Neural cell (in vitro differentiated cells): ENCODE measurements around the gene BTNL3. TPM values are rescaled to one million over a fixed set of nuclear protein-coding genes. Genes with fewer than 3 reads are reported as not detected.

Experiments
- H2AFZ ChIP-seq: fragments of 200-600, 300-800 bp; sonication (generic), shearing (Covaris generic); 2 replicates; pipeline ENCODE4 v1.6.0; 2014; ENCODE audit warnings: low read depth, mild to moderate bottlenecking, antibody characterized with exemption, low read length, moderate library complexity
- H3F3A ChIP-seq: fragments of 200-600 bp; shearing (Covaris generic); 2 replicates; pipeline ENCODE4 v1.6.1; 2016; ENCODE audit warnings: mild to moderate bottlenecking, moderate library complexity, mixed read lengths, antibody characterized with exemption, low read length; ENCODE audit not compliant: insufficient read depth, poor library complexity, severe bottlenecking
- H3K27ac ChIP-seq: fragments of 200-600, 300-800 bp; sonication (generic), shearing (Covaris generic); 2 replicates; pipeline ENCODE4 v1.5.1; 2014; ENCODE audit warnings: mild to moderate bottlenecking, low read length, moderate library complexity
- H3K27me3 ChIP-seq: fragments of 300-800, 200-600 bp; sonication (generic), shearing (Covaris generic); 2 replicates; pipeline ENCODE4 v1.6.0; 2014; ENCODE audit warnings: mild to moderate bottlenecking, low read depth, low read length, moderate library complexity; ENCODE audit not compliant: insufficient read depth
- H3K36me3 ChIP-seq: fragments of 300-800, 200-600 bp; sonication (generic), shearing (Covaris generic); 2 replicates; pipeline ENCODE4 v1.5.1; 2014; ENCODE audit warnings: mild to moderate bottlenecking, antibody characterized with exemption, low read length, moderate library complexity; ENCODE audit not compliant: insufficient read depth
- H3K4me2 ChIP-seq: fragments of 300-800, 200-600 bp; sonication (generic), shearing (Covaris generic); 2 replicates; pipeline ENCODE4 v1.6.0; 2014; ENCODE audit warnings: mild to moderate bottlenecking, low read length
- H3K4me3 ChIP-seq: fragments of 300-800, 200-600 bp; sonication (generic), shearing (Covaris generic); 2 replicates; pipeline ENCODE4 v1.5.1; 2014; ENCODE audit warnings: mild to moderate bottlenecking, low read length, moderate library complexity
- H3K79me2 ChIP-seq: fragments of 200-600 bp; shearing (Covaris generic); replicated peaks from 2 replicates; pipeline ENCODE4 v1.6.0; 2014; ENCODE audit warnings: mild to moderate bottlenecking, low read length, moderate library complexity; ENCODE audit not compliant: insufficient read depth
- H3K9ac ChIP-seq: fragments of 300-800, 200-600 bp; sonication (generic), shearing (Covaris generic); 2 replicates; pipeline ENCODE4 v1.6.1; 2016; ENCODE audit warnings: mild to moderate bottlenecking, low read length, mixed read lengths
- H3K9me2 ChIP-seq: fragments of 200-600 bp; shearing (Covaris generic); 2 replicates; pipeline ENCODE4 v1.6.1; 2016; ENCODE audit warnings: mild to moderate bottlenecking, low read length, mixed read lengths; ENCODE audit not compliant: insufficient read depth
- H3K9me3 ChIP-seq: fragments of 200-600, 300-800 bp; sonication (generic), shearing (Covaris generic); 2 replicates; pipeline ENCODE4 v1.6.1; 2016; ENCODE audit warnings: mild to moderate bottlenecking, mixed run types, low read length, moderate library complexity, mixed read lengths
- H4K20me1 ChIP-seq: fragments of 200-600 bp; shearing (Covaris generic); 2 replicates; pipeline ENCODE4 v1.6.1; 2016; ENCODE audit warnings: mild to moderate bottlenecking, mixed run types; ENCODE audit not compliant: insufficient read depth
- CTCF ChIP-seq: fragments of 450-650 bp; IDR thresholded peaks from 2 replicates; pipeline ENCODE4 v1.5.1; 2014; ENCODE audit warnings: antibody characterized with exemption, mild to moderate bottlenecking, moderate library complexity; ENCODE audit not compliant: poor library complexity, severe bottlenecking
- EP300 ChIP-seq: fragments of 450-650 bp; conservative IDR thresholded peaks from 2 replicates; pipeline ENCODE4 v1.6.1; 2014; ENCODE audit warnings: antibody characterized with exemption, mild to moderate bottlenecking, moderate library complexity; ENCODE audit not compliant: poor library complexity, severe bottlenecking
- EZH2 ChIP-seq: fragments of 200-600, 300-800 bp; shearing (Covaris generic), sonication (generic); IDR thresholded peaks from 2 replicates; pipeline ENCODE4 v1.6.1; 2014; ENCODE audit warnings: antibody characterized with exemption, low read length, borderline replicate concordance, mild to moderate bottlenecking; ENCODE audit not compliant: insufficient read depth, poor library complexity, severe bottlenecking
- MXI1 ChIP-seq: fragments of 450-650 bp; conservative IDR thresholded peaks from 2 replicates; pipeline ENCODE4 v1.6.1; 2014; ENCODE audit warnings: antibody characterized with exemption, mild to moderate bottlenecking; ENCODE audit not compliant: poor library complexity, severe bottlenecking
- POLR2AphosphoS5 ChIP-seq: IDR thresholded peaks from 2 replicates; pipeline ENCODE4 v1.6.1; 2012
- RAD21 ChIP-seq: fragments of 450-650 bp; conservative IDR thresholded peaks from 2 replicates; pipeline ENCODE4 v1.6.1; 2014; ENCODE audit warnings: antibody characterized with exemption, mild to moderate bottlenecking, moderate library complexity
- SMC3 ChIP-seq: fragments of 450-650 bp; conservative IDR thresholded peaks from 2 replicates; pipeline ENCODE4 v1.6.1; 2014; ENCODE audit warnings: antibody characterized with exemption, mild to moderate bottlenecking, moderate library complexity; ENCODE audit not compliant: poor library complexity
- TAF1 ChIP-seq: IDR thresholded peaks from 2 replicates; pipeline ENCODE4 v1.6.1; 2012; ENCODE audit warnings: low read depth
- polyA plus RNA-seq: library from polyadenylated mRNA; depleted of rRNA; stranded (reverse); fragments of >200 nt; gene quantifications from 2 replicates; pipeline ENCODE4 v1.2.3, GENCODE V29; 2014
- TF ChIP-seq, protein P1 (sequence below): IDR thresholded peaks from 2 replicates; pipeline ENCODE4 v1.6.1; 2012; ENCODE audit warnings: borderline replicate concordance

Gene BTNL3
- polyA plus RNA-seq, 1 donor from 2014 or later, result not detected

- Histone ChIP-seq H3K9me2 (no peaks in the 10 kb centered on the region), H3K9ac (no peak overlapping the region), H4K20me1 (no peaks in the 10 kb centered on the region), H3K27ac (no peak overlapping the region), H3K4me3 (no peak overlapping the region), H3F3A (no peaks in the 10 kb centered on the region), H3K27me3 (peaks cover 12% of the 10 kb centered on the region), H3K4me2 (no peak overlapping the region), H3K79me2 (no peaks in the 10 kb centered on the region), H3K9me3 (no peaks in the 10 kb centered on the region), H3K36me3 (no peaks in the 10 kb centered on the region), H2AFZ (no peak overlapping the region)
- TF ChIP-seq TAF1 (no peak), POLR2AphosphoS5 (no peak), SMC3 (no peak), RAD21 (no peak), MXI1 (no peak), CTCF (no peak), EP300 (no peak), EZH2 (no peak)
- TF ChIP-seq, protein P1, sequence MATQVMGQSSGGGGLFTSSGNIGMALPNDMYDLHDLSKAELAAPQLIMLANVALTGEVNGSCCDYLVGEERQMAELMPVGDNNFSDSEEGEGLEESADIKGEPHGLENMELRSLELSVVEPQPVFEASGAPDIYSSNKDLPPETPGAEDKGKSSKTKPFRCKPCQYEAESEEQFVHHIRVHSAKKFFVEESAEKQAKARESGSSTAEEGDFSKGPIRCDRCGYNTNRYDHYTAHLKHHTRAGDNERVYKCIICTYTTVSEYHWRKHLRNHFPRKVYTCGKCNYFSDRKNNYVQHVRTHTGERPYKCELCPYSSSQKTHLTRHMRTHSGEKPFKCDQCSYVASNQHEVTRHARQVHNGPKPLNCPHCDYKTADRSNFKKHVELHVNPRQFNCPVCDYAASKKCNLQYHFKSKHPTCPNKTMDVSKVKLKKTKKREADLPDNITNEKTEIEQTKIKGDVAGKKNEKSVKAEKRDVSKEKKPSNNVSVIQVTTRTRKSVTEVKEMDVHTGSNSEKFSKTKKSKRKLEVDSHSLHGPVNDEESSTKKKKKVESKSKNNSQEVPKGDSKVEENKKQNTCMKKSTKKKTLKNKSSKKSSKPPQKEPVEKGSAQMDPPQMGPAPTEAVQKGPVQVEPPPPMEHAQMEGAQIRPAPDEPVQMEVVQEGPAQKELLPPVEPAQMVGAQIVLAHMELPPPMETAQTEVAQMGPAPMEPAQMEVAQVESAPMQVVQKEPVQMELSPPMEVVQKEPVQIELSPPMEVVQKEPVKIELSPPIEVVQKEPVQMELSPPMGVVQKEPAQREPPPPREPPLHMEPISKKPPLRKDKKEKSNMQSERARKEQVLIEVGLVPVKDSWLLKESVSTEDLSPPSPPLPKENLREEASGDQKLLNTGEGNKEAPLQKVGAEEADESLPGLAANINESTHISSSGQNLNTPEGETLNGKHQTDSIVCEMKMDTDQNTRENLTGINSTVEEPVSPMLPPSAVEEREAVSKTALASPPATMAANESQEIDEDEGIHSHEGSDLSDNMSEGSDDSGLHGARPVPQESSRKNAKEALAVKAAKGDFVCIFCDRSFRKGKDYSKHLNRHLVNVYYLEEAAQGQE, result no peak
These were observed 54.8 kb downstream of the BTNL3 start for GRCh38 chr5:181043285-181044092.

- H3K4me3 ChIP-seq, result no peak overlapping the region
- H4K20me1 ChIP-seq, result no peaks in the 10 kb centered on the region
- no peak overlapping the region for H3K27ac ChIP-seq
- no peak overlapping the region for H3K4me2 ChIP-seq
- H2AFZ ChIP-seq, result no peak overlapping the region
- no peaks in the 10 kb centered on the region for H3K36me3 ChIP-seq
- peaks cover 15% of the 10 kb centered on the region for H3K27me3 ChIP-seq
- H3K9me2 ChIP-seq, result no peaks in the 10 kb centered on the region
- no peak overlapping the region for H3K9ac ChIP-seq
- no peaks in the 10 kb centered on the region for H3K79me2 ChIP-seq
- H3F3A ChIP-seq, result no peaks in the 10 kb centered on the region
- TF ChIP-seq EP300, result no peak
- no peak for TF ChIP-seq MXI1
- no peak for TF ChIP-seq SMC3
- no peak for TF ChIP-seq CTCF
- no peak for TF ChIP-seq RAD21
- TF ChIP-seq TAF1, result no peak
- no peak for TF ChIP-seq EZH2
- TF ChIP-seq, protein P1, result no peak
- no peak for TF ChIP-seq POLR2AphosphoS5
- H3K9me3 ChIP-seq, result no peaks in the 10 kb centered on the region
These were observed 55.5 kb downstream of the BTNL3 start for GRCh38 chr5:181044093-181044599.
